HK-2 (cell line): ENCODE measurements around the gene BOLA1.
"Not testable (repeated sequence)": the region's sequence is repeated elsewhere in the genome, so short reads cannot be mapped to it uniquely, and the experiment has no call there.

Experiments used
- DNase-seq: peaks from one replicate; pipeline ENCODE4 v3.0.0-alpha.2; 2018; ENCODE audit not compliant: unreplicated experiment

BOLA1 gene

DNA sequence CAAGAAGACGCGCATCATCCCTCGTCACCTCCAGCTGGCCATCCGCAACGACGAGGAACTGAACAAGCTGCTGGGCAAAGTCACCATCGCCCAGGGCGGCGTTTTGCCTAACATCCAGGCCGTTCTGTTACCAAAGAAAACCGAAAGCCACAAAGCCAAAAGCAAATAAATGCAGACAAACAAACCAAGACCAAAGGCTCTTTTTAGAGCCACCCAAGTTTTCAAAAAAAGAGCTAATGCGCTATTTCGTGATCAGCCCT is 12.2 kb upstream of the BOLA1 start:
- DNase-seq = not testable (repeated sequence)

DNA sequence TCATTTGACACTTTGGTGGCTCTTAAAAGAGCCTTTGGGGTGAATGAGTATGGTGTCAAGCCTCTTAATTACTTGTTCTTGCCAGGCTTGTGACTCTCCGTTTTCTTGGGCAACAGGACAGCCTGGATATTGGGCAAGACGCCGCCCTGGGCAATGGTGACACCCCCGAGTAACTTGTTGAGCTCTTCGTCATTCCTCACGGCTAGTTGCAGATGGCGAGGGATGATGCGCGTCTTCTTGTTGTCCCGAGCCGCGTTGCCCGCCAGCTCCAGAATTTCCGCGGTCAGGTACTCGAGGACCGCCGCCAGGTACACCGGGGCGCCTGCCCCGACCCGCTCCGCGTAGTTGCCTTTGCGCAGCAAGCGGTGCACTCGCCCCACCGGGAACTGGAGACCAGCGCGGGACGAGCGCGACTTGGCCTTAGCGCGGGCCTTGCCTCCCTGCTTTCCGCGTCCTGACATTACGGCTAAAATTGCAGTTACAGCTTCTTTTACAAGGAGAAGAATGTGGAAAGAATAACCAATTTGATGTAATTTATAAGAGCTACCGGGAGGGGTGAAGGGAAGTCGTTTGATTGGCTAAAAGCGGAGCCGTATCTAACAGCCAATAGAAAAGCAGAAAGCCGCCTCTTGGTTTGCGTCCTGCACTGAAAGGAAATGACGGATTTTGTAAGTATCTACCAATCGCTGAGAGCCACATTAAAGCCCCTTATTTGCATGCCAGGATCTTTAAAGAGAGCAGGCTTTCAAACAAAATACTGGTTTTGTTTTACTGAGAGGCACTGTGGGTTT is 11.7 kb upstream of the BOLA1 start:
- DNase-seq = peak; percentile 74

DNA sequence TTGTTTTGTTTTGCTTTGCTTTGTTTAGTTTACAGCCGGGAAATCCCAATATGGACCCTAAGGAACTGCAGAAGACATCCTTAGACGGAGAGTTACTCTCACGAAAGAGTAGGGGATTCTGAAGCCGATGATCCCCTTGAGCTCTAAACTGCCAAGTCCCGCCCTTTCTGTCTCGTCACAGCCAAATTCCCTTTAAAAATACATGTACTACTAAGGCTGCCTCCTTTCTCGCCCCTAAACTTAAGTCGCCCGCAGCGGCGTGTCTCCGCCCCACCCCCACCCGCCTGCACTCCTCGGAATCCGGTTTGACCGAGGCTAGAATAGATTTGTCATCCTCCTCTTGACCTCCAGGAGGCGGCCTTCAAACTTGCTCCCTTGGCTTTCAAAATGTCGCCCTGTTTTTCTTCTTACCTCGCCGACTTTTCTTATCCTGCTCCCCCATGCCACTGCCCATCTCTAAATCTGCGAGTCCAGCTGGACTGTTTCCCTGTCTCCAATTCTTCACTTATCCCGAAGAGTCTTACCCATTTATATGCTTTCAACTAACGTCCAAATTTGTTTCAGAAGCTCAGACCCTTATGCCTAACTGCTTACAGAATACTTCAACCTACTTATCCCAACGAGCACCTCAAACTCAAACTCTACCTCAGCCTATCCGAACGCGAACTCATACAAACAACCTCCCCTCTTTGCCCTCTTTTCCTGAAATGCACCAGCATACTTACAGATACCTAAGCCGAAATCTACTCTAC is 10.9 kb upstream of the BOLA1 start:
- peak; percentile 85 for DNase-seq

DNA sequence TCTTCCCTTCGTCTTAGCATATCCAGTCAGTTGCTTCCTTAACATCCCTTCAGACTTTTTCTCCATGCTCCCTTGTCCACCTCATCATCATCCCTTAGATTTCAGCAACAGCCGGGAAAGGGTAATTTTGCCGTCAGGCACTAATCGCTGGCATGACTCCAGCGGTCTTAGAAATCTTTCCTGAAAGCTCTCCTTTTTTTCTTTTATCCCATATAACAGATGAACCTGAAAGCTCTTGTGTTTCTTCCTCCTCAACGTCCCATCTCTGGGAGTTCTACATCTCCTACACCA is 10.4 kb upstream of the BOLA1 start:
- no peak for DNase-seq

DNA sequence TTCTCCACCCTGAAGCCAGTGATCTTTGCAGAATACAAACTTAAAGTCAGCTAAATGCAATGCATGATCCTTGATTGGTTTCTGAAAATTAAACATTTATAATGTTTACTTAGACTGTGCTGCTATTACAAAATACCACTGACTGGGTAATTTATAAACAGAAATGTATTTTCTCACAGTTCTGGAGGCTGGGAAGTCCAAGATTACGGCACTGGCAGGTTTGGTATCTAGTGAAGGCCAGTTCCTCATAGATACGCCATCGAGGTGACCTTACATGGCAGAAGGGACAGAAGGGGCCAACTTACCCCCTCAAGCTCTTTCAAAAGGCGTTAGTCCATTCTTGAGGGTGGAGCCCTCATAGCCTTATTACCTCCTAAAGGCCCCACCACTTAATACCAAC is 2.8 kb upstream of the BOLA1 start:
- DNase-seq = no peak

DNA sequence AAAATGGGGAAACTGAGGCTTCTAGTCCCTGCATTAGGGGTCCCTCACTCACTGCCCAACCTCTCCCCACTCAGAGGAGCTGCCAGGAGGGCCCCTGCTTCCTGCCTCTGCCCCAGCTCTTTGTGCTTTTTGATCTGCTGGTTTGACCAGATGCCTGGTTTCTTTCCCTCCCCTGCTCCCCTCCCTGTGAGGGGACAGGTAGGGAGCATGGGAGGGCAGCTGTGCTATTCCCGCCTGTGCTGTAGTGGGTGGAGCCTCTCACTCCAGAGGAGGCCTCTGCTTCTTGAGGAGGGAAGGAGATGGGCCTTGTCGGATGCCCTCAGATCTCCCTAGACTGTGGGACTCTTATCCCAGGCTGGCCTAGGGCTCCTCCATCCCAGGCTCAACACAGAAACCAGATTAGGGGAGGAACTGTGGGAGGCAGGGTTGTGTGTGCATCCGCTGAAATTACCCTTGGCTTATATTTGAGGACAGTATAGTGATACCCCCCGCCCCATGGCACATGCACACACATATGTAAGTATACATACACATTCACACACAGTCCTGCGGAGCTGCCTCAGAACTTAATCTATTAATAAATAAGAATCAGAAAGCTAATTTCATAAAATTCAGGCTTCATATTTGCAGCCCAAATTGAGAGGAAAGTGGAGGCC is 4.6 kb downstream of the BOLA1 start:
- DNase-seq = no peak

DNA sequence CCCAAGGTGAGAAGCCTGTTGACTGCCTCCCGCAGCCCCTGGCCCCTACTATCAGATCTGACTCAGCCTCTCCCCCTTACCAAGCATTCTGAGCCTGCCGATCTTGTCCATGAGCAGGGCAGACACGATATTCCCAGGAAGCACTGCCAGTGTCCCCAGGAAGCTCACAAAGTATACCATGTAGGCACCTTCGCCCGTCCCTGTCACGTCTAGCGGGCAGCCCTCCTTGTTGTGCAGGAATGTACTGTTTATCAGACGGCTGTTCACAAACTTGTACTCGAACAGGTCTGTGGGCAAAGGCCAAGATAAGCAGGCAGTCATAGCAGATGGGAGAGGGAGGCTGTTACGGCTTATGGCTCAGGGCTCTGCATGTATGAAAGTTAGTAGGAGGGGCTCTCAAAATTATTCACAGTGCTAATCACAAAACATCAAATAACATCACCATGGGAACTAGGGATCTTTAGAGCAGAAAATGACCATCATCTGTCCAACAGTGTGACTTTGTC is 7.3 kb downstream of the BOLA1 start:
- DNase-seq = no peak

DNA sequence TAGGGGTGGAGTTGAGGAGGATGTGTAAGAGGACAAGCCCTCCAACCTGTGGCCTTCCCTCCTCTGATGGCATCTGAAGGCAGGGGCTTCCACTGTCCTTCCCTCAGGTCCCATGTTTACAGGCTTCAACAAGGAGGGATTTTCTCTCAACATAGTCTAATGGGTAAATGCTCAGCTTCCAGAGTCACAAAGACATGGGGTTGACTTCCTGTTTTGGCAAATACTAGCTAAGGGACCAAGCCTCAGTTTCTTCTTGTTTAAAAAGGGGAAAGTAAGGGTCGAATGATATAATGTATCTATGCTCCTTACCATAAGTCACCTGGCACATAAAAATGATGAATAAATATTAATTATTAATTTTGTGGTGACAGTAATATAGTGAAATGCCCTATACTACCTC is 15.2 kb downstream of the BOLA1 start:
- DNase-seq = no peak

DNA sequence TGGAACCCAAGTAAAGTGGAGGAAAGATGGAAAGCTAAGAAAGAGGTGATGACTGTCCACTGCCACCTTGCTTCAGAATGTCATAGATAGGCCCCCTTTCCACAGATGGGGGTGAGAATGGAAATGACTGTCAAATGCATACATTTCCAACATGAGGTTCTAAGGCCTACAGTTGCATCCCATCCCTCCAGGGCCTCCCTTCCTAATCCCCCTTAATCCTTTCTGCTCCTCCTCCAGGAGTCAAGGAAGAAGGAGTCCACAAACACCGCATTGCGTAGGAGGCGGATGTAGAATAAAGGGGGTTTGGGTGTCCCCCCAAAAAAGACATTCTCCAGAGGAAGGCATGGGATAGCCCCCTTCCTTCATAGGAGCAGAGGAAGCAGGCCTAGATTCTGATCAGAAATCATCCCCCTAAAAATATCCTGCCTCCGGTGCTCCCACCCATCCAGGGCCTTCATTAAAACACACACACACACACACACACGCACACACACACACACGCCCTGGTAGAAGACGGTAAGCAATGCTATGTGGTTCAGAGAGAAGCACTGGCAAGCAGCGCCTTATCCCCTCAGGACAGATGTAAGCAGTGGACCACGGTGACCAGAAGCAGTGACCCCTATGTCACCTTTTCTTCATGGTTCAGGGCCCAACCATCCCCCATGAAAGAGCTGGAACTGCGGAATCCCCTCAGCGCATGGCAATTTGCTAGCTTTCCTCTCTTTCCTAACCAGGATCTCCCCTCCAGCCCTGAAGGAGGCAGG is 16.2 kb downstream of the BOLA1 start:
- no peak for DNase-seq

DNA sequence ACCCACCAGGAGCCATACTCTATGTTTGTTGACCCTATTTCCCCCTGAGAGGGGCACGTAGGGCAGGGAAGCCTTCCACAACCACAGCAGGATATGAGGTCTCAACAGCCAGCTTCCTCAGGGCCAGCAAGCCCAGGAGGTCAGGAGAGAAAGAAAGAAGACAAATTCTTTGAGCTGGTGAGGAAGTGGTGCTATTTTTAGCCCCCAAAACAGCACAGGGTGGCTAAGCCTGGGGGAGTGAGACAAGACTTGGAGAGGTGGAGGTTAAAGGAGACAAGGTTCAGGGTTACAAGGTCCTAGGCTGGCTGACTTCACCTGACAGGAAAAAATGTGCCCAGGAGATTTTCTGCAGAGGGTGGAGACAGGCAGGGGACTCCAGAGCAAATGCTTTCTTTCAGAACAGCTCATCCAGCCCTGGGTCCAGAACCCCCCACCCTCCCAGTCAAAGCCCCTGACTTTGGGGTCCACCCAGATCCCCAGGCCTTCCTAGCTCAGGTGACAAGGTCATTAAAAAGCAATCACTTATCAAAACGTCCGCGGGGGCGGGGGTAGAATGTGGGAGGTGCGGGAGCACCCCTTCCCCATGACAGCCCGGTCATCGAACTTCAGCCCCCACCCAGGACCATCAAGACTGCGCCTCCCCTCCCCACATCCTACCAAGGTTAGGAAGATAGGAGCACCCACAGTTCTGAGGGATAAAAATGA is 17.0 kb downstream of the BOLA1 start:
- DNase-seq = no peak

DNA sequence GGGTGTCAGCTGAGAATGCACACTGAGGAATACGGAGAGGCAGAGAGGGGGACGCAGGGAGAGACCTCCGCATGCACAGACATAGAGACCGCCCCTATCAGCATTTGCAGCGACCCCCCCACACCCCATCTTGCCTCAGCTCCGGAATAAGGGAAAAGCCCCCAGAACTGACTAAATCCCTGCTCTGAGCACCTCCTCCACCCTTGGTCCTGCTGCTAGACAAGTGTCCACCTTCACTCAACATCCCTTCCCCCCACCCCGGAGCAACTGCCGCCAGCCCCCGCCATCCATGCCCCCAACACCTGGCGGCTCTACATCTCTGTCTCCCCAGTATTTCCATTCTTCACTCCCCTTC is 17.5 kb downstream of the BOLA1 start:
- DNase-seq = no peak

DNA sequence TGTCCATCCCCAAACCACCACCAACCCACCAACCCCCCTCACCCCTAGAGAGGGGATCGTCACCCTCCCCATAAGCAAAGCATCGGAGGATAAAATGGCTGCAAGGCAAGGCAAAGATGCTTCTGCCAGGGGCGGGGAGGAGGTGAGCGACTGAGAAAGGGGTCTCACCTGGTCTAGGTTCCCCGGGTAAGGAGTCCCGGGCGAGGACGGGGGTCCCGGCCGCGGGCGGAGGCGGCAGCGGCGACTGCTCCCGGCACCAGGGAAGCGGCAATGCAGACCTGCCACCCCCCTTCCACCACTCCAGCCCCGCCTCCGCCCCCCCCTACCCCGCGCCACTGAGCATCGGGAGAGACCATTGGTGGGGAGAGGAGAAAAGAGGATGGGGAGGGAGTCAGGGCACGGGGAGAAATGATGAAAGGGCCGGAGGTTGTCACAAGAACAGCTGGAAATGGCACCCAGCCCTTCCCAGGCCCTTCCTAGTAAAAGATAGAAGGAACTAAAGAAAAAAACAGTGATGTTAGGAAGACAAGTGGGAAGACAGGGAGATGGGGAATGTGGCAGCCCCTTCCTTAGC is 18.3 kb downstream of the BOLA1 start, which contains the start of gene SV2A:
Gene SV2A (minus strand): TSS at position 274 of the 574 bp plus-strand sequence. CDS start 4,004 bp downstream, outside the sequence.
- DNase-seq = no peak

DNA sequence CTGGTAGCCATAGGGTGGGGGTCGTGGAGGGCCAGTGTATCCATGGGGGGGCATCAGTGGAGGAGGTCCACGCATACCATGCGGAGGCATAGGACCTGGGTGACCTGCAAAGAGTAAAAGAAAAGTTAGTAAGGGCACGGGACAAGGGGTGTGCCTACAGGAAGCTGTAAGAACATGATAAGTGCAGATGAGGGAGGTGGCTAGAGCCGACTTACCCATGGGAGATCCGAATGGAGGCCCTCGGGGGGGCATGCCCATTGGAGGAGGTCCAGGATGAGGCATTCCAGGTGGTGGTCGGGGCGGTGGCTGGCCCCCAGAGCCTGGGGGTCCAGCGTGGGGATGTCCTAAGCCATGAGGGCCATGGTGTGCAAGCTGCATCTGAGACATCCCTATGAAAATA is 24.3 kb downstream of the BOLA1 start:
- no peak for DNase-seq

DNA sequence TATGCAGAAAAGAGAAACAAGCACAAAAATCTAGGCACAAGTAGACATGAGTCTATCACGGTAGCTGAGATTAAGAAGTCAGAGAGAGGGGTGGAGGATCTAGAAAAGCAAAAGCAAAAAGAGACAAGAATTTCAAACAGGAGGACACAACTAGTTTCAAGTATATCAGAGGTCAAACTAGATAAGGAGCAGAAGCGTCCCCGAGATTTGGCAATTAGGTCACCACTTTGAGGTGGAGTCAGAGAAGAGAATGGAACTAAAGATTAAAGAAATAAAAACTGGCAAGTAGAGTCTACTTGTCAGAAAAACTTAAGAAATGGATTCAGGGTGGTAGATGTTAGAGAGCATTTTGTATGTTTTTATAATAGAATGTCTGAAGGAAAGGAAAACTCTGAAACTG is 26.0 kb downstream of the BOLA1 start:
- no peak for DNase-seq

DNA sequence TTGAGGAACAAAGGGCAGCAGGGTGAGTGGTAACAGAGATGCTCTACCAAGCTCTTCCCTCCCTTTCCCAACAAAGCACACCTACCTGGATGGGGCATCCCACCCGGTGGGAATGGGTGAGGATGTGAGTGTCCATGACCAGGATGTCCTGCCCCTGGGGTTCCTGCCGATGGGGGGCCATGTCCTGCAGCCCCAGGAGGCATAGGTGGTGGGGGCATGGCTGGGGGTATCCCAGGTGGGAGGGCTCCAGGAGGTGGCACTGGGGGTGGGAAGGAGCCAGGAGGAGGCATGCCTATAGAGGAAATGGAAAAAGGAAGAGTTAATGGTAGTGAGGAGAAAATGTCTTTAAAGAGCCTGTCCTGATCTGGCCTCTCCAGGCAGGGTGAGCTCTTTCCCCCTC is 26.4 kb downstream of the BOLA1 start:
- DNase-seq = no peak

DNA sequence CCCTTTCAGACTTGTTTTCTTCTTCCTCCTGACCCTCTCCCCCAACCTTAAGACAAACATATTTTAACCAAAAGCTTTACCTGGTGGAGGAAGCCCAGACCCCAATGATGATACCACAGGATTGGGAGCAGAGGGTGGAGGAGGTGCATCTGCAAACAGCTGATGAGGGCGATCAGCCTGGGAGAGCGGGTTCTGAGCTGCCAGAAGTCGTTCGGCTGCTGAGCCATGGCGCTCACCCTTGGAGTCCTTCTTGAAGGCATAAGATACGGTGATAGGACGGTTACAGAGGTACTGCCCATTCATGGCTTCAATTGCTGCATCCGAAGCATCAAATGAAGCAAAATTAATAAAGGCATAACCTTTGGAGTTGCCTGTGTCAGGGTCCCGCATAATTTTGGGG is 26.9 kb downstream of the BOLA1 start:
- DNase-seq = no peak

DNA sequence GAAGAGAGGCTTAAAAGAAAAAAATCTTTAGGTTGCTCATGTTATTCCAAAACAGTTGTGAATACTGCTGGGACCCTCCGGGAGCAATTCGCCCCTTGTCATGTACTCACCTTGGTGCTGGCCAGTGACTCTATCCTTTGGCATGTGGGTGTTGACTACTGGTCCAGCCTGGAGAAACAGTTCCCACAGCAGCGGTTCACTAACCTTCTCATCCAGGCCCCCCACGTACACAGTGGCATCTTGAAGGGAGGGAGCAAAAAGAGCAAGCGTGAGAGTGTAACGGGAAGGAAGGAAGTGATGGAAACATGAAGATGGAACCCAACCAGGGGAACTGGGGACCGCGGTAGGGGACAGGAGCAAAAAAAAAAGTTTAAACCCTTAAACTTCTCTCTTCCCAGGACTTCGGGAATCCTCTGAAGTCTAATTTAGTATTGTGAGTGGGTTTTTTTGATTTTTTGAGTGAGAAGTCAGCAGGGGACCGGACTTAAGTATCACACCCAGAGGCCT is 27.7 kb downstream of the BOLA1 start:
- DNase-seq = peak; percentile 25

DNA sequence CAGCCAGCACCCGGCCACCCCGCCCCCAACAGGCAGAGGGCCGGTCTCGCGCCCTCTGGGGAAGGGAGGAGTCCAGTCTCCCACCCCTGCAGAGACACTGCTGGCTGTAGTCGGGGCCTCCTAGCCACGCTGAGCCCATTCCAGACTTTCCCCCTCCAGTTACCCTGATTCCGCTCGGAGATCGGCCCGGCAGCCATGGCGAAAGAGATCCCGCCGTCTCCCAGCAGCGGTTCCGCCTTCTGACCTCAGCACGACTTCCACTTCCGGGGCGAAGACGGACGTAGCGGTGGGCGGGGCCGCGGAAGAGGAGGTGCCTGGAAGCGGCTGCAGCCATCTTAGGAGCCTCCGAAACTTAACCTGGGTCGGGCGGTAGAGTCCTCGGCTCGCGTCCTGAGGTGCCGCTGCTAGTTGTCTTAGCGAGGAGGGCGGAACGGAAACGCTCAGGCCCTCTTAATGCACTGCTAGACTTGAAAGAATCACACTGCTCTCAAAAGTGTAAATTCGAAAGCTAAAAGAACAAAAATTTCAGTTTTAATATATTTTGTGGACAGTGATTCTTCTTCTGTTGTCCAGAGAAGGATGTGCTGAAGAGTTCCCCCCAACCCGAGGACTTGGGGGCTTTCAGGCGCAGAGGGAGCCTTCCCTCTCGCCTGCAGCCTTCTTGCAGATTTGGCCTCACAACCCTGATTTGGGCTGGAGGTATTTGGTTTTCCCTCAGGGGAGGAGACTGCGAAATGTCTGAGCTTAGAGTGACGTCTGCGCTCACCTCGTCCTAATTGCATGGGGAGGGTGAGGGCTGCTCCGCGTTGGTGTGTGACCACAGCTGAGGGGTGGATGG is 28.4 kb downstream of the BOLA1 start, which contains the start of gene SF3B4:
Gene SF3B4 (minus strand): TSS at position 241 of the 838 bp plus-strand sequence. CDS start 44 bp downstream, at position 197.
- DNase-seq = peak; percentile 92

DNA sequence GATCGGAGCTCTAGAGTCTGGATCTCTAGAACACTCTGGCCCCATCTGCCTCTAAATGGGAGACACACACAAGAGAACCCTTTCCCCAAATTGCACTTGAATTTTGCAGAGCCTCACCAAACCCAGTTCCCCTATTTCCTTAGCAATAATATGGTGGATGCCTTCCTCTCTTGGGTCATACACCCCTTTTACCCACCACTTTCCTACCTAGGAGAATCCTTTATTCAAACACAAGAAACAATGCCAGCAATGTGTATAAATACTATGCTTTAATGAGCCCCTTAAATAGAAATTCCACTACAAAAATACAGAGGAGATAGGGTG is 29.0 kb downstream of the BOLA1 start:
- DNase-seq = no peak

DNA sequence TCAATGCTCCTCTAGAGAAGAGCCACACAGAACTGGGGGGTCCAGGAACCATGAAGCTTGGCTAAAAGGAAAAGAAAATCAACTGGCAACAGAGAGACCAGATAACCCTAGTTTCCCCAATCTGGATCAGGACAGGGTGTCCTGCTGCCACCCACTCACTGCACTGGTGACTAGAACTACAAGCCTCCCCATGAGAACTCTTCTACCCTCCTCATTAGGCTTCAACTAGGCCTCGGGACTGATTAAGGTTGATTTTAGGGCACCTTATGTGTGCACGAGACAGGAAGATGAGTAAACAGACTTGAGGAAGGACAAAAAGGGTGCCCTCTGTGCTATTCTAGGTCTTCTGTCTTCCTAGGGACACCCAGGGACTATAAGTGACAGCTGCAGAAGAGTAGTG is 30.5 kb downstream of the BOLA1 start:
- no peak for DNase-seq
